Pancreas (tissue), 10 donors: ENCODE measurements around the gene CREBBP. TPM values are rescaled to one million over a fixed set of nuclear protein-coding genes. Genes with fewer than 3 reads are reported as not detected.

Experiments used
- ATAC-seq, 4 donors: fragments of 200-7000 bp; cut with Tn5 transposase; one replicate each; pipeline versions ENCODE4 v1.8.0 to v1.9.1; 2020; ENCODE audit warnings: mild to moderate bottlenecking in 4 of 4, moderate library complexity in 4 of 4
- DNase-seq, 6 donors: peaks; one replicate each; pipeline ENCODE4 v3.0.0-alpha.2; 2020
- FAIRE-seq: peaks from 2 replicates; lab custom pipeline; 2012; peaks lifted over from hg19 to GRCh38; lab: Jason Lieb, UNC
- H3K27ac ChIP-seq, 4 donors: fragments of 200-600 bp; sonication (generic); 1 replicate in 3 of 4; 2 replicates in 1 of 4; pipeline versions ENCODE4 v1.5.0 to v1.8.0; 2020
- H3K27me3 ChIP-seq, 4 donors: fragments of 200-600 bp; one replicate each; pipeline ENCODE4 v1.8.0; 2021
- H3K36me3 ChIP-seq, 3 donors: fragments of 200-600 bp; sonication (generic) in 1 of 3; one replicate each; pipeline versions ENCODE4 v1.5.0 to v1.8.0; 2020 to 2021
- H3K4me1 ChIP-seq, 3 donors: fragments of 200-600 bp; one replicate each; pipeline ENCODE4 v1.8.0; 2021
- H3K4me3 ChIP-seq, 4 donors: fragments of 200-600 bp; sonication (generic) in 2 of 4; one replicate each; pipeline versions ENCODE4 v1.5.0 to v1.8.0; 2020 to 2021
- H3K9me3 ChIP-seq, 4 donors: fragments of 200-600 bp; one replicate each; pipeline ENCODE4 v1.8.0; 2021
- WGBS, 2 donors: extraction: QIAGEN DNeasy Blood & Tissue Kit; methylation state at CpG; one replicate each; pipeline ENCODE4 v1.1.7; 2013; 5-methylcytosine and 5-hydroxymethylcytosine counted together
- intact Hi-C, 3 donors: fragments of 100-400 bp; cut with DNase I; formaldehyde crosslinking; loops; one replicate each; pipeline versions ENCODE4 v1.11.1 to v1.14.2; 2022
- polyA plus RNA-seq, 2 donors: library from polyadenylated mRNA; stranded (reverse); fragments of 200-250 nt; gene quantifications; one replicate each; pipeline ENCODE4 v1.2.3, GENCODE V29; 2013
- total RNA-seq, 6 donors: library from RNA; stranded (reverse); fragmentation: NEBNext Ultra II Directional in 4 of 6; extraction: Animal tissue kit (Norgen Biotek cat#: 25700) in 4 of 6; gene quantifications; one replicate each; pipeline versions ENCODE4 v1.2.1 to v1.2.4, GENCODE V29; 2021 to 2023
- TF ChIP-seq, protein P1 (sequence below), 4 donors: fragments of 200-600 bp; sonication (generic) in 3 of 4; IDR thresholded peaks; one replicate each; pipeline versions ENCODE4 v1.5.0 to v1.8.0; 2021; ENCODE audit warnings: antibody characterized with exemption in 4 of 4
- donor health status: healthy with polysubstance abuse.
- donor health status: DM: no; HTN: no; CAD: no; lungs with moderate emphysema.
- donor health status: DM: no; HTN: no; CAD: no.
- donor health status: control.
- donor health status: control.
- donor health status: Bipolar disorder and iron deficiency.
- donor health status: DM: yes; HTN: yes; CAD: no.
- donor health status: DM: no; HTN: no; CAD: no.
- donor health status: DM: no; HTN: no; CAD: no.
- donor health status: DM: yes; HTN: yes; CAD: no.

CREBBP gene
- total and polyA plus RNA-seq, 8 donors: 14.4 to 49.4 (median 30.2) TPM

GRCh38 chr16:3807425-3808123, 72.9 kb downstream of the CREBBP start:
- H3K9me3 ChIP-seq: no peaks in the 10 kb centered on the region
- peaks cover 0 to 8% (median 0%) of the 10 kb centered on the region in 3 donors for H3K36me3 ChIP-seq
- FAIRE-seq: no peak
- peaks cover 0 to 10% (median 0%) of the 10 kb centered on the region in 3 donors for H3K4me1 ChIP-seq
- DNase-seq: no peak
- ATAC-seq: no peak
- intact Hi-C loops: no loop called here
- WGBS, 2 donors: 53 to 54% methylated on average over 3 of the region's 3 CpGs
- H3K4me3 ChIP-seq: no peak overlapping the region
- TF ChIP-seq, protein P1, sequence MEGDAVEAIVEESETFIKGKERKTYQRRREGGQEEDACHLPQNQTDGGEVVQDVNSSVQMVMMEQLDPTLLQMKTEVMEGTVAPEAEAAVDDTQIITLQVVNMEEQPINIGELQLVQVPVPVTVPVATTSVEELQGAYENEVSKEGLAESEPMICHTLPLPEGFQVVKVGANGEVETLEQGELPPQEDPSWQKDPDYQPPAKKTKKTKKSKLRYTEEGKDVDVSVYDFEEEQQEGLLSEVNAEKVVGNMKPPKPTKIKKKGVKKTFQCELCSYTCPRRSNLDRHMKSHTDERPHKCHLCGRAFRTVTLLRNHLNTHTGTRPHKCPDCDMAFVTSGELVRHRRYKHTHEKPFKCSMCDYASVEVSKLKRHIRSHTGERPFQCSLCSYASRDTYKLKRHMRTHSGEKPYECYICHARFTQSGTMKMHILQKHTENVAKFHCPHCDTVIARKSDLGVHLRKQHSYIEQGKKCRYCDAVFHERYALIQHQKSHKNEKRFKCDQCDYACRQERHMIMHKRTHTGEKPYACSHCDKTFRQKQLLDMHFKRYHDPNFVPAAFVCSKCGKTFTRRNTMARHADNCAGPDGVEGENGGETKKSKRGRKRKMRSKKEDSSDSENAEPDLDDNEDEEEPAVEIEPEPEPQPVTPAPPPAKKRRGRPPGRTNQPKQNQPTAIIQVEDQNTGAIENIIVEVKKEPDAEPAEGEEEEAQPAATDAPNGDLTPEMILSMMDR (IDR thresholded peaks at IDR 0.05): no peak
- no peak overlapping the region for H3K27ac ChIP-seq
- H3K27me3 ChIP-seq: no peaks in the 10 kb centered on the region

GRCh38 chr16:3804426-3805016, 76.0 kb downstream of the CREBBP start:
- Histone ChIP-seq H3K36me3 (peaks cover 0 to 3% (median 0%) of the 10 kb centered on the region in 3 donors), H3K4me1 (peaks cover 0 to 11% (median 0%) of the 10 kb centered on the region in 3 donors), H3K27ac (no peak overlapping the region), H3K27me3 (no peaks in the 10 kb centered on the region), H3K4me3 (no peak overlapping the region), H3K9me3 (no peaks in the 10 kb centered on the region)
- intact Hi-C loops: no loop called here
- TF ChIP-seq, protein P1 (IDR thresholded peaks at IDR 0.05): no peak
- FAIRE-seq: no peak
- 48 to 53% methylated on average over 7 of the region's 7 CpGs for WGBS, 2 donors
- no peak for DNase-seq
- ATAC-seq: peak in 3 of 4 donors; percentile 43 to 59 (median 45)

DNA sequence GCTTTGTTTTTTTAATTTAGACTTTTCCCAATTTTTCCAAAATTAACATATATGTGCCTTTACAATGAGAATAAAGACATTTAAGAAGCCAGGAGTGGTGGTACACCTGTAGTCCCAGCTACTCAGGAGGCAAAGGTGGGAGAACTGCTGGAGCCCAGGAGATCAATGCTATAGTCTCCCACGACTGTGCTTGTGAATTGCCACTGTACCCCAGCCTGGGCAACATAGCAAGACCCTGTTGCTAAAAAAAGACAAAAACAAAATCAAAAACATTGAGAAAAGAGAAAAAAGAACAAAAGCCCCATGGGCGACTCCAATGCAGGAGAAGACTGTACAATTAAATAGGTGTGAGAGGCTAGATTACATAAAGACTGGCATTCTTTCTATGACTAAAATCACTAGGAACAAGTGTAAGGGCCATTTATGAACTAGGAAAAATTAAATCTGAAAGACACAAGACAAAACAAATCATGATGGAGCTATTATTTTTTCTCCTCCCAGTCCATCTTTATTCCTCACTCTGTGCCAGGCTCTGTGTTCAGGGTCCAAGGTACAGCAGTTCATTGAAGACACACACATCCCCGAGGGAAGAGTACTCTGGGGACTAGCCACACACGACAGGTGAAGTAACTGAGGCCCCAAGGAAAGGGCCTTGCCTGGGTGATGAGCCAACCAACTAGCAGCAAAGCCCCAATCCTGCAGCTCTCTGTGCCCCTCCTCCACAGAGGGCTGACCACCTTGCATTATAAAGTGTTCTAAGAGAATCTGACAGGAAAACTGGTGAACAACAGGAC, 79.8 kb downstream of the CREBBP start:
- ATAC-seq: no peak
- FAIRE-seq: no peak
- no peak overlapping the region for H3K27ac ChIP-seq
- WGBS, 2 donors: 83 to 87% methylated on average over 4 of the region's 4 CpGs
- peaks cover 0 to 29% (median 14%) of the 10 kb centered on the region in 3 donors for H3K4me1 ChIP-seq
- no peak for DNase-seq
- TF ChIP-seq, protein P1 (IDR thresholded peaks at IDR 0.05): no peak
- intact Hi-C loops: no loop called here
- no peak overlapping the region for H3K4me3 ChIP-seq
- H3K36me3 ChIP-seq: no peaks in the 10 kb centered on the region
- no peaks in the 10 kb centered on the region for H3K27me3 ChIP-seq
- H3K9me3 ChIP-seq: no peaks in the 10 kb centered on the region

- no peaks in the 10 kb centered on the region for H3K36me3 ChIP-seq
- H3K27me3 ChIP-seq: no peaks in the 10 kb centered on the region
- TF ChIP-seq, protein P1 (IDR thresholded peaks at IDR 0.05): no peak
- intact Hi-C loops: no loop called here
- H3K4me1 ChIP-seq: peaks cover 0 to 32% (median 20%) of the 10 kb centered on the region in 3 donors
- no peak overlapping the region for H3K27ac ChIP-seq
- no peak overlapping the region for H3K4me3 ChIP-seq
- DNase-seq (no peak), FAIRE-seq (no peak), ATAC-seq (no peak)
- WGBS, 2 donors: 92 to 95% methylated on average over 7 of the region's 7 CpGs
- H3K9me3 ChIP-seq: no peaks in the 10 kb centered on the region
Observed at GRCh38 chr16:3800019-3800418, 80.5 kb downstream of the CREBBP start.
